Neural progenitor cell (in vitro differentiated cells): ENCODE measurements around the gene OR5J2.
"Not testable (repeated sequence)": the region's sequence is repeated elsewhere in the genome, so short reads cannot be mapped to it uniquely, and the experiment has no call there.

ENCODE experiments used
- EZH2phosphoT487 ChIP-seq: fragments of 200-600 bp; sonication (generic); IDR thresholded peaks from 2 replicates; pipeline ENCODE4 v1.6.1; 2017; ENCODE audit warnings: antibody characterized with exemption
- TF ChIP-seq, protein P1 (sequence below): fragments of 200-600 bp; sonication (generic); IDR thresholded peaks from 2 replicates; pipeline ENCODE4 v1.5.1; 2017; ENCODE audit warnings: antibody characterized with exemption, mild to moderate bottlenecking

GRCh38 chr11:56219735-56220134, 43.3 kb downstream of the OR5J2 start:
- TF ChIP-seq, protein P1, sequence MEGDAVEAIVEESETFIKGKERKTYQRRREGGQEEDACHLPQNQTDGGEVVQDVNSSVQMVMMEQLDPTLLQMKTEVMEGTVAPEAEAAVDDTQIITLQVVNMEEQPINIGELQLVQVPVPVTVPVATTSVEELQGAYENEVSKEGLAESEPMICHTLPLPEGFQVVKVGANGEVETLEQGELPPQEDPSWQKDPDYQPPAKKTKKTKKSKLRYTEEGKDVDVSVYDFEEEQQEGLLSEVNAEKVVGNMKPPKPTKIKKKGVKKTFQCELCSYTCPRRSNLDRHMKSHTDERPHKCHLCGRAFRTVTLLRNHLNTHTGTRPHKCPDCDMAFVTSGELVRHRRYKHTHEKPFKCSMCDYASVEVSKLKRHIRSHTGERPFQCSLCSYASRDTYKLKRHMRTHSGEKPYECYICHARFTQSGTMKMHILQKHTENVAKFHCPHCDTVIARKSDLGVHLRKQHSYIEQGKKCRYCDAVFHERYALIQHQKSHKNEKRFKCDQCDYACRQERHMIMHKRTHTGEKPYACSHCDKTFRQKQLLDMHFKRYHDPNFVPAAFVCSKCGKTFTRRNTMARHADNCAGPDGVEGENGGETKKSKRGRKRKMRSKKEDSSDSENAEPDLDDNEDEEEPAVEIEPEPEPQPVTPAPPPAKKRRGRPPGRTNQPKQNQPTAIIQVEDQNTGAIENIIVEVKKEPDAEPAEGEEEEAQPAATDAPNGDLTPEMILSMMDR = not testable (repeated sequence)
- TF ChIP-seq EZH2phosphoT487 = not testable (repeated sequence)
